Measurements from ENCODE around the gene LRP1. TPM values are rescaled to one million over a fixed set of nuclear protein-coding genes. Genes with fewer than 3 reads are reported as not detected.

Gene LRP1
- total and polyA plus RNA-seq, 2 of the 13 experiments (the other 11 are each of a cell fraction or from before 2014, with no cell fraction given): 14.7 to 30.8 TPM

DNA sequence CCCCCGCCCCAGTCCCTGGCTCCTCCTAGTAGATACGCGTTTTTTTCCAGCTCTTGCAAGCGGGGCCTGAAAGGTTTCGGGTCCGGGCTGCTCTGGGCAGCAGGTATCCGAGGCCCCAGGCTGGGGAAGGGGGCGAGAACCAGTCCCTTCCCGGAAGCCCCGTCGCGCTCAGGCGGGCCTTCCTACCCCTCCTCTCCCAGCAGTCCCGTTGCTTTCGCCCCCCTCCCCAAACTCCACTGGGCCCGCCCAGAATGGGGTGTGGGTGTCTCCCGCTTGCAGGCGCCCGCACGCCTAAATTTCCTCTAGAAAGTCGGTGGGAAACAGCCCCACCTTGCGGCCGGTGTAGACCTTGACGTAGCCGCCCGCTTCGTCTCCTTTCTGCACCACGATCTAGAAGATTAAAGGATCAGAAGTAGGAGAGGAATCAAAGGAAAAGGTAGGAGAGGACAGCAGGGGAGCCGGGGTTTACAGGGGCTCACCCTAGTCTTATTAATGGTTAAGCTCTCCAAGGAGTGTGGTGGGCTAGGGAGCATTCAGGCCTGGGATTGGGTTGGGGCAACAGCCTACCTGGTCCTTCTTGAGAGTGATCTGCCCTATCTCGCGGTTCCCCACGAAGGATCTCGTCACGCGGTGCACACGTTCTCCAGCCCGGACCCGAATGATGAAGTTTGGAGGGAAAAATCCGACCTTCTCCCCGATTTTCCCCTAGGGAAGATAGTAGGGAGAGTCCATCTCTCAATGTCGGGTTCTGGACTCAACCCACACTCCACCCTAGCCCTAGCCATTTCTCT lies 115.4 kb downstream of the LRP1 start (continued):
- TF ChIP-seq U2AF2 (IDR thresholded peaks at IDR 0.05; ENCODE audit: low read depth, low read length) (no peak), ZKSCAN5 (CRISPR knock-in tag; IDR thresholded peaks at IDR 0.05) (no peak), CEBPB (IDR thresholded peaks at IDR 0.05; ENCODE audit: borderline replicate concordance, low read depth, low read length) (no peak), STAG1 (CRISPR knock-in tag; IDR thresholded peaks at IDR 0.05) (peak; percentile 68), TAF15 (IDR thresholded peaks at IDR 0.05; ENCODE audit: low read depth, low read length, poor library complexity, severe bottlenecking) (no peak), ZNF256 (CRISPR knock-in tag; conservative IDR thresholded peaks at IDR 0.05) (no peak), PITX1 (CRISPR knock-in tag; IDR thresholded peaks at IDR 0.05) (no peak), ZFY (CRISPR knock-in tag; IDR thresholded peaks at IDR 0.05) (peak; percentile 25; the same call in 1 of the 2 replicates), FIP1L1 (IDR thresholded peaks at IDR 0.05; ENCODE audit: borderline replicate concordance, insufficient read depth, low read depth, low read length) (no peak), ZSCAN22 (CRISPR knock-in tag; IDR thresholded peaks at IDR 0.05) (no peak), IRF1 (CRISPR knock-in tag; IDR thresholded peaks at IDR 0.05; ENCODE audit: low read depth) (no peak), MBNL3 (CRISPR knock-in tag; conservative IDR thresholded peaks at IDR 0.05) (no peak), NFKBIZ (CRISPR knock-in tag; IDR thresholded peaks at IDR 0.05) (no peak), HMG20B (CRISPR knock-in tag; conservative IDR thresholded peaks at IDR 0.05) (no peak), ZFX (CRISPR knock-in tag; IDR thresholded peaks at IDR 0.05; ENCODE audit: low read depth) (peak; percentile 43), MTF1 (CRISPR knock-in tag; IDR thresholded peaks at IDR 0.05) (no peak), TAF1 (CRISPR knock-in tag; IDR thresholded peaks at IDR 0.05) (no peak), SMAD3 (CRISPR knock-in tag; IDR thresholded peaks at IDR 0.05) (0 out of 2 replicates have a peak, but pooled peaks have one; percentile 28)
- TF ChIP-seq, protein P1, sequence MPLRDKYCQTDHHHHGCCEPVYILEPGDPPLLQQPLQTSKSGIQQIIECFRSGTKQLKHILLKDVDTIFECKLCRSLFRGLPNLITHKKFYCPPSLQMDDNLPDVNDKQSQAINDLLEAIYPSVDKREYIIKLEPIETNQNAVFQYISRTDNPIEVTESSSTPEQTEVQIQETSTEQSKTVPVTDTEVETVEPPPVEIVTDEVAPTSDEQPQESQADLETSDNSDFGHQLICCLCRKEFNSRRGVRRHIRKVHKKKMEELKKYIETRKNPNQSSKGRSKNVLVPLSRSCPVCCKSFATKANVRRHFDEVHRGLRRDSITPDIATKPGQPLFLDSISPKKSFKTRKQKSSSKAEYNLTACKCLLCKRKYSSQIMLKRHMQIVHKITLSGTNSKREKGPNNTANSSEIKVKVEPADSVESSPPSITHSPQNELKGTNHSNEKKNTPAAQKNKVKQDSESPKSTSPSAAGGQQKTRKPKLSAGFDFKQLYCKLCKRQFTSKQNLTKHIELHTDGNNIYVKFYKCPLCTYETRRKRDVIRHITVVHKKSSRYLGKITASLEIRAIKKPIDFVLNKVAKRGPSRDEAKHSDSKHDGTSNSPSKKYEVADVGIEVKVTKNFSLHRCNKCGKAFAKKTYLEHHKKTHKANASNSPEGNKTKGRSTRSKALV (CRISPR knock-in tag; IDR thresholded peaks at IDR 0.05): no peak
- TF ChIP-seq, protein P2, sequence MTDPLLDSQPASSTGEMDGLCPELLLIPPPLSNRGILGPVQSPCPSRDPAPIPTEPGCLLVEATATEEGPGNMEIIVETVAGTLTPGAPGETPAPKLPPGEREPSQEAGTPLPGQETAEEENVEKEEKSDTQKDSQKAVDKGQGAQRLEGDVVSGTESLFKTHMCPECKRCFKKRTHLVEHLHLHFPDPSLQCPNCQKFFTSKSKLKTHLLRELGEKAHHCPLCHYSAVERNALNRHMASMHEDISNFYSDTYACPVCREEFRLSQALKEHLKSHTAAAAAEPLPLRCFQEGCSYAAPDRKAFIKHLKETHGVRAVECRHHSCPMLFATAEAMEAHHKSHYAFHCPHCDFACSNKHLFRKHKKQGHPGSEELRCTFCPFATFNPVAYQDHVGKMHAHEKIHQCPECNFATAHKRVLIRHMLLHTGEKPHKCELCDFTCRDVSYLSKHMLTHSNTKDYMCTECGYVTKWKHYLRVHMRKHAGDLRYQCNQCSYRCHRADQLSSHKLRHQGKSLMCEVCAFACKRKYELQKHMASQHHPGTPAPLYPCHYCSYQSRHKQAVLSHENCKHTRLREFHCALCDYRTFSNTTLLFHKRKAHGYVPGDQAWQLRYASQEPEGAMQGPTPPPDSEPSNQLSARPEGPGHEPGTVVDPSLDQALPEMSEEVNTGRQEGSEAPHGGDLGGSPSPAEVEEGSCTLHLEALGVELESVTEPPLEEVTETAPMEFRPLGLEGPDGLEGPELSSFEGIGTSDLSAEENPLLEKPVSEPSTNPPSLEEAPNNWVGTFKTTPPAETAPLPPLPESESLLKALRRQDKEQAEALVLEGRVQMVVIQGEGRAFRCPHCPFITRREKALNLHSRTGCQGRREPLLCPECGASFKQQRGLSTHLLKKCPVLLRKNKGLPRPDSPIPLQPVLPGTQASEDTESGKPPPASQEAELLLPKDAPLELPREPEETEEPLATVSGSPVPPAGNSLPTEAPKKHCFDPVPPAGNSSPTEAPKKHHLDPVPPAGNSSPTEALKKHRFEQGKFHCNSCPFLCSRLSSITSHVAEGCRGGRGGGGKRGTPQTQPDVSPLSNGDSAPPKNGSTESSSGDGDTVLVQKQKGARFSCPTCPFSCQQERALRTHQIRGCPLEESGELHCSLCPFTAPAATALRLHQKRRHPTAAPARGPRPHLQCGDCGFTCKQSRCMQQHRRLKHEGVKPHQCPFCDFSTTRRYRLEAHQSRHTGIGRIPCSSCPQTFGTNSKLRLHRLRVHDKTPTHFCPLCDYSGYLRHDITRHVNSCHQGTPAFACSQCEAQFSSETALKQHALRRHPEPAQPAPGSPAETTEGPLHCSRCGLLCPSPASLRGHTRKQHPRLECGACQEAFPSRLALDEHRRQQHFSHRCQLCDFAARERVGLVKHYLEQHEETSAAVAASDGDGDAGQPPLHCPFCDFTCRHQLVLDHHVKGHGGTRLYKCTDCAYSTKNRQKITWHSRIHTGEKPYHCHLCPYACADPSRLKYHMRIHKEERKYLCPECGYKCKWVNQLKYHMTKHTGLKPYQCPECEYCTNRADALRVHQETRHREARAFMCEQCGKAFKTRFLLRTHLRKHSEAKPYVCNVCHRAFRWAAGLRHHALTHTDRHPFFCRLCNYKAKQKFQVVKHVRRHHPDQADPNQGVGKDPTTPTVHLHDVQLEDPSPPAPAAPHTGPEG (CRISPR knock-in tag; IDR thresholded peaks at IDR 0.05): peak; percentile 100

All from HepG2 (cell line).